Adrenal gland (tissue), 5 donors: ENCODE measurements around the gene ACTR5.

ENCODE experiments used
- CTCF ChIP-seq, 6 experiments: fragments of 450-650 bp in 4 of 6; fragments of 200-600 bp in 2 of 6; sonication (generic) in 1 of 6; IDR thresholded peaks; 1 replicate in 5 of 6; 2 replicates in 1 of 6; pipeline versions ENCODE4 v1.5.1 to v1.8.0; 2016 to 2021; ENCODE audit warnings: antibody characterized with exemption in 6 of 6, mild to moderate bottlenecking in 2 of 6, moderate library complexity in 1 of 6
- POLR2A ChIP-seq, 2 donors: fragments of 450-650 bp; IDR thresholded peaks; one replicate each; pipeline ENCODE4 v1.6.1; 2017; ENCODE audit warnings: antibody characterized with exemption in 2 of 2, mild to moderate bottlenecking in 2 of 2, moderate library complexity in 1 of 2
- donor health status: DM: no; HTN: no; CAD: no.

GRCh38 chr20:38770546-38770945 is 22.3 kb downstream of the ACTR5 start:
- TF ChIP-seq POLR2A (IDR thresholded peaks at IDR 0.05) (no peak), CTCF (IDR thresholded peaks at IDR 0.05) (no peak)
